Kasumi-1 (cell line): ENCODE data around the gene TBKBP1.
A peak's percentile ranks its signal among the peaks of the same experiment; 100 is the strongest.
"Not testable (repeated sequence)": the region's sequence is repeated elsewhere in the genome, so short reads cannot be mapped to it uniquely, and the experiment has no call there.

Experiments
- DNase-seq, 2 experiments: peaks; one replicate each; lab custom pipeline; 2025; lab: John Stamatoyannopoulos, UW

Gene TBKBP1

DNA sequence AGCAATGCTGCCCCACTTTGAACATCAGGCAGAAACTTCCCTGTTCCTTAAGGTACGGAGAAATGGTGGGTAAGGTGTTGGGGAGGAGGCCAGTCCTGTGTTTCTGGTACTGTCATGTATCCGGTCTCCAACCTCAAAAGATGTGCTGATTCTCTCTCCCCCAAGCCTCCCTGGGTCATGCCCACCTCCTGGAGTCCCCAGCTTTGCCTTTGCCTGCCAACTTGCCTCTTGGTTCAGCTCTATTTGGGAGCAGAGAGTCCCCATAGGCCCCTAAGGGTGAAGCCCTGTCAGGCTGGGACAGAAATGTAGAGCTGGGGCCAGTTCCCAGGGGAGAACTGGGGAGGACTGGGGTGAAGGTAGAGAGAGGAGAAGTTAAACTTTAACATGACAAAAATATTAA lies 37.4 kb downstream of the TBKBP1 start:
- DNase-seq, result no peak

DNA sequence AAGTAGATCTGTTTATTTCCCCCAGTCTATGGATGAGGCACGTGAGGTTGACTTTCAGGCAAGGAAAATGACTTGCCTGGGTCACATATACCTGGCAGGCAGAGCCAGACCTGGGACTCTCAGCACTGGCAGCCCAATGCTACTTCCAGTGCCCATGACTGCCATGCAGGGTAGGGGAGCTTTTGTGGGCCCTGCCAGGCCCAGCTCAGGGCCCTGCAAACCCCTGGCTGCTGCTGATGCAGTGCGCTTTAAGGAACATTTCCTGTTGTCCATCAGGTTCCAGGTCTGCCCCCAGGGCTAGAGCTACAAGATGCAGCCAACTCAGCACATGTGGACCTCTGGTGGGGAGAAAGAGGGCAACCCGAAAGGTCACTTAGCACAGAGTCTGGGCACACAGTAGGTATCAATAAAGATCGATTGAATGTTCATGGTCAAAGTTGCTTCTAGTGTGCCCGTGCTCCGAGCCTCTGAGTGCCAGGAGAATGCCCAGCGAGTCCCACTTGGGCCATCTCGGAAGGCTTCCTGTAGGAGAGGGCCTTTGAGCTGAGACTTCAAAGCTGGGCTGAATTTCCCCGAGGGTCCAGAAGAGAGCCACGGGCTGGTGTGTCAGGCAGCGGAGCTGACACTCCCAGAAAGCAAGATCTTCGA lies 38.6 kb downstream of the TBKBP1 start:
- no peak for DNase-seq

- DNase-seq, result peak; percentile 96
These were observed 39.2 kb downstream of the TBKBP1 start, which contains the start of gene TBX21 for GRCh38 chr17:47733047-47733673. Gene TBX21 (plus strand): TSS chr17:47733236. CDS start chr17:47733455, 219 bp downstream.

GRCh38 chr17:47733674-47734410 lies 39.9 kb downstream of the TBKBP1 start:
- DNase-seq, result no peak

DNA sequence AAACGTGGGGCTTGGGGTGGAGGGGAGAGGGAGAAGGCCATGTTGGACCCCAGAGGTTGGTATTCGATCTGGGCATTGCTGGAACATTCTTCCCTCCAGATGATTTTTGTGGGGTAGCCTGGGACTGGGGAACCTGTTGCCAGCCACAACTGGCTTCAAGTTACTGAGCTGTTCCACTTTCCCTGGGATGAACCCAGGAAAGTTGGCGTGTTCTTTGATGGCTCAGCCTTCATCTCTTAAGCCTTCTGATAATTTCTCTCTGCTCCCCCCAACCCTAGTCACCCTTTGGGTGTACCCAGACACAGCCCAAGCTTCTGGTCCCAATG lies 41.1 kb downstream of the TBKBP1 start:
- no peak for DNase-seq

DNA sequence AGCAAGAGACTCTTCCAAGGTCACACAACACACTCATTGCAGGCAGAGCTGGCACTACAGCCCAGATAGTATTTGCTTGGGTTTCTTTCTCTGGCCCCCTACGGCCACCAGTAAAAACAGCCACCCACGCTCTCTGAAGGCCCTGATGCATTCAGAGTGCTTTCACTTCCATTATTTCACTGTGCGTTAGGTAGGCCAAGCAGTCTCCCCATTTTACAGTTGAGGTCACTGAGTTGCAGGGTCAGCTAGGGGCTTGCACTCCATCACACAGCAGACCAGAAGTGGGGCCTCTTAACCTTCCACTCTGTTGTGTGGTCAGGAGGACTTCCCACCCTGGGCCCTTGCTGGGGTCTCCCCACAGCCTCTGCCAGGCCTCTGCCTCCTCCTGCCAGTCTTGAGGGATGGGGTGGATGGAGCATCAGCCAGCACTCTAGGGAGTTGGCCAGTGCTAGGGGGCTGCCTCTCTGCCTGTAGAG lies 41.6 kb downstream of the TBKBP1 start:
- DNase-seq, result no peak

GRCh38 chr17:47736501-47737495 lies 42.8 kb downstream of the TBKBP1 start:
- DNase-seq, result no peak

DNA sequence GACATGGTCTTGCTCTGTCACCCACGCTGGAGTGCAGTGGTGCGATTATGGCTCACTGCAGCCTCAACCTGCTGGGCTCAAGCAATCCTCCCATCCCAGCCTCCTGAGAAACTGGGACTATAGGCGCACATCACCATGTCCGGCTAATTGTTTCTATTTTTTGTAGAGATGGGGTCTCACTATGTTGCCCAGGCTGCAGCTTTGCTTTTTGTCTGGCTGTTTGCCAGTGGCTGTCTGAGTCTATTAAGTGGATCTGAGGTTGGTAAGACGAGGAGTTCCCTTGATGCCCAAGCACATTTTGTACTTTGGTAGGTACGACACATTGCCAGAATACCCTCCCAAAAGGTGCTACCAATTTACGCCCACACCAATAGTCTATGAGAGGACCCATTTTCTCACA lies 44.2 kb downstream of the TBKBP1 start:
- no peak for DNase-seq

DNA sequence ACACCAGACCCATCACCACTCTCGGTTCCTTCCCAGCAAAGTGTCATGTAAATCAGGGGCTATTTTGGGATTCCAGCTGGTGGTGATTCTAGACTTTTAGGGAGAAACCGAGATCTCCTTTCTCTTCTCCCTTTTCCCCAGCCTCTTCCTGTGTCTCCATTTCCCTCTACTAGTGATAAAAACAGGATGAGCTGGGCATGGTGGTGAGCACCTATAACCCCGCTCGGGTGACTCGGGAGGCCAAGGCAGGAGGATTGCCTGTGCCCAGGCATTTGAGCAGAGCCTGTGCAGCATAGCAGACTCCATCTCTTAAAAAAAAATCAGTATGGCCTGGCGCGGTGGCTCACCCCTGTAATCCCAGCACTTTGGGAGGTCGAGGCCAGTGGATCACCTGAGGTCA lies 45.2 kb downstream of the TBKBP1 start:
- DNase-seq, result no peak

DNA sequence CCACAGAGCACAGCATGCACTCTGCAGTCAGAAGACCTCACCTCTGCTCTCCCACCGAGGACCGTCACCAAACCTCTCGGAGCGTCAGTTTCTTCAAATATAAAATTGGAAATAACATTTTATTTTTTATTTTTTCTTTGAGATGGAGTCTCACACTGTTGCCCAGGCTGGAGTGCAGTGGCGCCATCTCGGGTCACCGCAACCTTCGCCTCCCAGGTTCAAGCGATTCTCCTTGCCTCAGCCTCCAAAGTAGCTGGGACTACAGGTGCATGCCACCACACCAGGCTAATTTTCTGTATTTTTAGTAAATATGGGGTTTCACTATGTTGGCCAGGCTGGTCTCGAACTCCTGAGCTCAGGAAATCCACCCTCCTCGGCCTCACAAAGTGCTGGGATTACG lies 46.0 kb downstream of the TBKBP1 start:
- not testable (repeated sequence) for DNase-seq

GRCh38 chr17:47741109-47741792 lies 47.3 kb downstream of the TBKBP1 start:
- no peak for DNase-seq

DNA sequence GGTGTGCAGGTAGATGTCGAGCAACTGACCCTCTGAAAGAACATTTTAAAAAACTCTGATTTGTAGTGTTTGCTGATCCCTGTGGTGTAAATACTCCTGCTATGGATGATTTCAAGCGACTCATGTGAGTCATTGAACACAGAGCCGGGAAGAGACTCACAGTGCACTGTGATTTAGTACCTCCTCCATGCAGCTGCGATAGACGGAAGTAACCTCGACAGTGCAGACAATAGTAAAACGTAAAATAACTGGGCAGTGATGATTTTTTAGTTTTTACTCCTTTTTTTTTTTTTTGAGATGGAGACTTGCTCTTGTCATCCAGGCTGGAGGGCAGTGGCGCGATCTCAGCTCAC lies 47.8 kb downstream of the TBKBP1 start:
- no peak for DNase-seq

DNA sequence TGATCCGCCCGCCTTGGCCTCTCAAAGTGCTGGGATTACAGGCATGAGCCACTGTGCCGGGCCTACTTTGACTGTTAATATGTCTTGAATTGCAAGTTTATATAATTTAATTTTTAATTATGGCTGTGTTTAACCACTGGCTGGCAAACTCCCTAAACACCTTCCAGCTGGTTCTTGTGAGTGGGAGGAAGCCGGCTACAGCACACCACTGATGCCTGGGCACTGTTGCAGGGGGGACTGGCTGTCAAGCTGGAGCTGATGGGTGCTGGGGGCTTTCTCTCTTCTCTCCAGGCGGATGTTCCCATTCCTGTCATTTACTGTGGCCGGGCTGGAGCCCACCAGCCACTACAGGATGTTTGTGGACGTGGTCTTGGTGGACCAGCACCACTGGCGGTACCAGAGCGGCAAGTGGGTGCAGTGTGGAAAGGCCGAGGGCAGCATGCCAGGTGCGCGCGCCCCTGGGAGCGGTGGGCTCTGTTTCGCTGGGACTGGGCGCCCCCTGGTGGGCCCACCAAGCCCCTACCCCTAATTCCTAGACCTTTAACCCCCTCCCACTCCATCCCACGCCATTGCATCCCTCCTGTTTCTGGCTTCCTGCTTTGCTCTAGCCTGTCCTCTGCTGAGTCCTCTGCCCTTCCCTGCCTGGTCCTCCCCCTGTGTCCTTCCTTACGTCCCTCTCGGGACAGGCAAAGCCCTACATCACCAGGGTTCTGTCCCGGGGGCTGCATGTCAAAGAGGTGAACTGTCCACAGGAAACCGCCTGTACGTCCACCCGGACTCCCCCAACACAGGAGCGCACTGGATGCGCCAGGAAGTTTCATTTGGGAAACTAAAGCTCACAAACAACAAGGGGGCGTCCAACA lies 48.6 kb downstream of the TBKBP1 start:
- peak; percentile 33 to 45 for DNase-seq

- no peak for DNase-seq
These were observed 50.4 kb downstream of the TBKBP1 start for GRCh38 chr17:47744168-47745036.

DNA sequence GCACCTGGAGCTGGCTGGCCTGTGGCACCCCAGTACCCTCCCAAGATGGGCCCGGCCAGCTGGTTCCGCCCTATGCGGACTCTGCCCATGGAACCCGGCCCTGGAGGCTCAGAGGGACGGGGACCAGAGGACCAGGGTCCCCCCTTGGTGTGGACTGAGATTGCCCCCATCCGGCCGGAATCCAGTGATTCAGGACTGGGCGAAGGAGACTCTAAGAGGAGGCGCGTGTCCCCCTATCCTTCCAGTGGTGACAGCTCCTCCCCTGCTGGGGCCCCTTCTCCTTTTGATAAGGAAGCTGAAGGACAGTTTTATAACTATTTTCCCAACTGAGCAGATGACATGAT lies 51.0 kb downstream of the TBKBP1 start:
- no peak for DNase-seq

DNA sequence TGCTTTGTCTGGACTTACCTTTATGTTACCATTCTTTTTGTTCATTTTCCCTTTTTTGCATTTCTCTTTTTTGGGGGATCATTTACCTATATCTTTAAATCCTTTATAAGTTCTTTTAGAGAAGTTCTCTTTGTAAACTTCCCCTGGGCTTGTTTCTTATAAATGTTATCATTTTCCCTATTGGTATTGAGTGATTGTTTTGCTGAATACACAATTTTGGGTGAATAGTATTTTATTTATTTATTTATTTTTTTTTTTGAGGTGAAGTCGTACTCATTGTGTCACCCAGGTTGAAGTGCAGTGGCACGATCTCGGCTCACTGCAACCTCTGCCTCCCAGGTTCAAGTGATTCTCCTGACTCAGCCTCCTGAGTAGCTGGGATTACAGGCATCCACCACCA lies 57.5 kb downstream of the TBKBP1 start:
- no peak for DNase-seq

DNA sequence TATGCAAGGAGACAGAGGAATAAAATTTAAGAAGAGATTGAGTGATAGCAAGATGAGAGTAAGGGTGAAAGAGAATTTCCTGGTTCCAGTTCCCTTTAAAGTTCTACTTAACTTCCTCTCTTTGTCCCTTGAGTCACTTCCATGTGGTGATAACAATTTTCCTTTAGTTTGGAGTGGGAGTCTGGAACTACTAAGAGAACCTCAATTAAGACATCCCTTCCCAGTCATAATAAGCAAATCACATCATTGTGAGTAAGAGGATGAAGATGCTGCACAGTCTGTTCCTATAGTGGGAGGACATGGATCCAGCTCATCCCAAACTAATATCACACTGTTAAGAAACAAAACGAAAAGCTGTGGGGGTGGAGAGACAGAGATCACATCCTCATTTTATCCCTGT lies 63.4 kb downstream of the TBKBP1 start:
- no peak for DNase-seq

- DNase-seq, result no peak
These were observed 66.6 kb downstream of the TBKBP1 start for GRCh38 chr17:47760409-47761140.
